GM18951 (cell line): ENCODE data around the gene IQCH.

ENCODE experiments used
- POLR2A ChIP-seq: IDR thresholded peaks from 4 replicates; pipeline ENCODE4 v1.6.1; 2011; ENCODE audit warnings: mild to moderate bottlenecking; ENCODE audit not compliant: insufficient read length, insufficient read depth; ENCODE audit errors: extremely low read depth
- in situ Hi-C: fragments of 300-500 bp; cut with MboI; formaldehyde crosslinking; loops from one replicate; pipeline ENCODE4 v1.12.0; 2022; ENCODE audit warnings: low sequenced_read_pairs, mixed read lengths, inconsistent platforms; ENCODE audit not compliant: unreplicated experiment

Gene IQCH

DNA sequence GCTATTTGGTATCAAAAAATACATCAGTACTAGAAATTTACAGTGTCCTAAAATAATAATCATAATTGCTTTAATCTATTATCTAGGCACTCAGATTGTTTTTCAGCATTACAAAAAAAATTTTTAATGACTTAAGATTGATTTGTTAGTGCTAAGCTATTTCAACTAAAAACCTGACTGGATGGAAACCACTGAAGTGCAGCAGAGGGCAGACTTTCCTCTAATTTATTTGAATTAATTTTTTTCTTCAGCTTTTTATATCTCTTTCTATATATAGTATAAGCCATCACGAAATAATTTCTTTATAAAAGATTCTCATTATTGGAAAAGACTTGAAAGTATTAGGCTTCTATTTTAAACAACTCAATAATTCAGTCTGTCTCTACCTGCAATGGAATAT is 131.4 kb downstream of the IQCH start:
- in situ Hi-C loops: no loop called here
- no peak for TF ChIP-seq POLR2A

DNA sequence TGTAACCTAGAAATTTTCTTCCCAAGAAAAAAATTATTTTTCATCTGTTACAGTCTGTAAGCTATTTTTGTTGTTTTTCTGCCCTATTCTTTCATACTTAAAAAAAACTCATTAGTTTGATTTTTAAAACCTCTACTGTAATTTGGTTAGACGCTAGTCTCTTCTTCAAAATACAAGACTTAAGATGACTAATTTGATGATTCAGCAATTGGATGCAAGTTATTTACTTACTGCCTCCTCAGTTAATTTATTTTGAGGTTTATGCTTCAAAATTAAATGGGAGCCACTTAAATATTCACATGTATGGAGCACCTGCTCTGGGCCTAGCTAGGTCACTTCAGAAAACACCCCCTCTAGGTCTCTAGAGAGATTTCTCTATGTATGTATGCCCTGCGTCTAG is 132.4 kb downstream of the IQCH start:
- no peak for TF ChIP-seq POLR2A
- in situ Hi-C loops: no loop called here

DNA sequence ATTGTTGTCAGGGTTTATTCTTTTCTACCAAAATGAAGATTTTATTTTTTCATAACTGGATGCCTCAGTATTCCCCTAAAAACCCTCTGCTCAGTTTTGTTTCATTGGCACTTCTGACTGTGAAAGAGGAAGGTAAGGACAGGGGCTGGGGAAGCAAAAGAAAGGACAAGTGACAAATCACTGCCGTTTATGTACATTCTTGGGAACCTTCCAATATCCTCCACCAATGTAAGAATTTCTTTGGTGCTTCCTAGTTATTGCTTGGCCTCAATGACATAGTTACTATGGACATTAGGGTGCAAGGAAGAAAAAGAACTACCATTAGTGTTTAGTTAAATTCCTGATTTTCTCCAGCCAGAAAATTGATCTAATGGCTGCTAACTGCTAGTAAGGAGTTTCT is 135.4 kb downstream of the IQCH start:
- in situ Hi-C loops: no loop called here
- TF ChIP-seq POLR2A: no peak

- in situ Hi-C loops: no loop called here
- no peak for TF ChIP-seq POLR2A
Measured at GRCh38 chr15:67394873-67395639, 140.5 kb downstream of the IQCH start.

GRCh38 chr15:67396114-67396513 is 141.5 kb downstream of the IQCH start:
- in situ Hi-C loops: no loop called here

GRCh38 chr15:67397139-67397538 is 142.6 kb downstream of the IQCH start:
- TF ChIP-seq POLR2A: no peak
- in situ Hi-C loops: no loop called here

More at GRCh38 chr15:67396114-67396513, 141.5 kb downstream of the IQCH start:
- TF ChIP-seq POLR2A: no peak

DNA sequence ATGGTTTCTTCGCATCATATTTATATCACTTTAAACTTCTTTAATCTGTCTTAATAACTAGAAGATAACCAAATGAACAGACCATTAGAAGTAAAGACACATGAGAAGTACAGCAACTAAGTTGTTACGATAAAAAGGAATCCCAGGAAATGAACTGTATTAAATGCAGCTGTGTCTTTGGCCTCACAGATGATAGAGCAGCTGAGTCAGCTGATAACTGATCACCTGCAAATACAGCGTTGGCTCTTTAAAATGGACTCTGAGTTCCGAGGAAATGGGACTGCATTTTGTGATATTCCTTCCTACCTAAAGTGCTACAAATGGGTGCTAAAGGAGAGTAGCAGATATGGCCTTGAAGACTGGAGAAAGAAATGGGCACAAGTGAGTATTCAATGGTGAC is 145.3 kb downstream of the IQCH start:
- in situ Hi-C loops: no loop called here
- TF ChIP-seq POLR2A: no peak

GRCh38 chr15:67400890-67401289 is 146.3 kb downstream of the IQCH start:
- no peak for TF ChIP-seq POLR2A
- in situ Hi-C loops: no loop called here

- in situ Hi-C loops: no loop called here
- no peak for TF ChIP-seq POLR2A
Measured at GRCh38 chr15:67401336-67401735, 146.8 kb downstream of the IQCH start.

- TF ChIP-seq POLR2A: no peak
- in situ Hi-C loops: no loop called here
Measured at GRCh38 chr15:67403428-67404154, 149.0 kb downstream of the IQCH start.

DNA sequence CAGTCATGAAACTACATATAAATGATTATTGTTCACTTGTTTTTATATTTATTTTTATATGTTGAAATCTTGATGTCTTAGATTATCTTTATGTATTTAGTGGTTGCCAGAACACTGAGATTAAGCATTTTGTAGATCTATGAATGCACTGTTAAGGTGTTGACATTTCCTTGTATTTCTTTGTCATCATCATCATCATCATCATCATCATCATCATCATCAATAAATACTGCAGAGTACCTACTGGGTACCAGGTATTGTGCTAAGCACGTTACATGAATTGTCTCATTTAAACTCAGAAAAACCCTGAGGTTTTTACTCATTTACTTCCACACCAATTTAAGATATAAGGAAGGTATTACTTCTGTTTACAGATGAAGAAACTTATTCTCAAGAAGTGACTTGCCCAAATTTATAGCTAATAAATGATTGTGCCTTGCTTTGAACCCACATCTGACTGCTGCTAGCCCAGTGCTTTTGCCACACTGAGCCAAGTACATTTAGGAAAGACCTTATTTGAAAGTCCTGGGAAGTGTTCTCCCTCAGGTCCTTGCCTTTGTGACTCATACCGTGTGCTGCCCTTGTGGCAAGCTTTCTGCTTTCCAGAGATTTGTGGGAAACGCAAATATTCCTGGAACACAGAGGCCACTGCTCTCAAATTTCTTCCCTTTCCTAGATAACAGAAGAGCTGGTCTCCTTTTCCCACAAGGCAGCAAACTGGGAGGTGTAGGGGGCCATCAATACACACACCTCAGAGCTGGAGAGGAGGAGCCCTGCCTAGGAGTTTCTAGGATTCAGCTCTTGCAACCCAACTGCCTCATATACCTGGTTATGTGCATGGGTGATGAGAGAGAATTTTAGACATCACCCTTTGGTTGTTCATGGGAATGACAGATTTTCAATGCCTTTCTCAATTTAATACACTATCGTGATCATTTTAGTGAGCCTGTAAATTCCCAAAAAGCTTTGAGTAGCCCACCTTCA is 150.9 kb downstream of the IQCH start:
- in situ Hi-C loops: no loop called here
- no peak for TF ChIP-seq POLR2A

- no peak for TF ChIP-seq POLR2A
- in situ Hi-C loops: no loop called here
Measured at GRCh38 chr15:67406257-67406861, 151.8 kb downstream of the IQCH start.

- in situ Hi-C loops: no loop called here
- no peak for TF ChIP-seq POLR2A
Measured at GRCh38 chr15:67407786-67408185, 153.2 kb downstream of the IQCH start.
